Esophagus (tissue), 2 donors: Measurements from ENCODE around the gene BAD. TPM values are rescaled to one million over a fixed set of nuclear protein-coding genes. Genes with fewer than 3 reads are reported as not detected.

Source experiments
- H3K27ac ChIP-seq, 2 donors: one replicate each; pipeline ENCODE4 v1.5.1; 2013; ENCODE audit warnings: low read depth in 2 of 2, mild to moderate bottlenecking in 2 of 2, inconsistent platforms in 1 of 2, low read length in 1 of 2, moderate library complexity in 1 of 2
- H3K27me3 ChIP-seq, 2 donors: one replicate each; pipeline ENCODE4 v1.6.1; 2013; ENCODE audit warnings: low read length in 2 of 2, control low read depth in 1 of 2, mild to moderate bottlenecking in 1 of 2; ENCODE audit not compliant: insufficient read depth in 2 of 2, control insufficient read depth in 1 of 2
- H3K36me3 ChIP-seq, 2 donors: one replicate each; pipeline ENCODE4 v1.6.1; 2013; ENCODE audit warnings: low read length in 1 of 2; ENCODE audit not compliant: control insufficient read depth in 2 of 2, insufficient read depth in 2 of 2
- H3K4me1 ChIP-seq, 2 donors: one replicate each; pipeline ENCODE4 v1.6.1; 2013; ENCODE audit warnings: low read length in 1 of 2; ENCODE audit not compliant: control insufficient read depth in 2 of 2, insufficient read depth in 2 of 2
- H3K4me3 ChIP-seq, 2 donors: one replicate each; pipeline ENCODE4 v1.5.1; 2013; ENCODE audit warnings: low read length in 2 of 2, mild to moderate bottlenecking in 2 of 2, low read depth in 1 of 2, moderate library complexity in 1 of 2
- H3K9me3 ChIP-seq, 2 donors: one replicate each; pipeline ENCODE4 v1.6.1; 2013; ENCODE audit warnings: mild to moderate bottlenecking in 2 of 2, low read depth in 1 of 2, low read length in 1 of 2, moderate library complexity in 1 of 2; ENCODE audit not compliant: control insufficient read depth in 2 of 2, insufficient read depth in 1 of 2
- WGBS, 2 donors: extraction: QIAGEN DNeasy Blood & Tissue Kit; methylation state at CpG; one replicate each; pipeline ENCODE4 v1.1.7; 2013; 5-methylcytosine and 5-hydroxymethylcytosine counted together
- polyA plus RNA-seq, 2 donors: library from polyadenylated mRNA; stranded (reverse); fragments of 200-250 nt; gene quantifications; one replicate each; pipeline ENCODE4 v1.2.3, GENCODE V29; 2013
- donor health status: healthy with polysubstance abuse.
- donor health status: Bipolar disorder and iron deficiency.

BAD gene
- polyA plus RNA-seq, 2 donors = 57.4 to 64.8 TPM

DNA sequence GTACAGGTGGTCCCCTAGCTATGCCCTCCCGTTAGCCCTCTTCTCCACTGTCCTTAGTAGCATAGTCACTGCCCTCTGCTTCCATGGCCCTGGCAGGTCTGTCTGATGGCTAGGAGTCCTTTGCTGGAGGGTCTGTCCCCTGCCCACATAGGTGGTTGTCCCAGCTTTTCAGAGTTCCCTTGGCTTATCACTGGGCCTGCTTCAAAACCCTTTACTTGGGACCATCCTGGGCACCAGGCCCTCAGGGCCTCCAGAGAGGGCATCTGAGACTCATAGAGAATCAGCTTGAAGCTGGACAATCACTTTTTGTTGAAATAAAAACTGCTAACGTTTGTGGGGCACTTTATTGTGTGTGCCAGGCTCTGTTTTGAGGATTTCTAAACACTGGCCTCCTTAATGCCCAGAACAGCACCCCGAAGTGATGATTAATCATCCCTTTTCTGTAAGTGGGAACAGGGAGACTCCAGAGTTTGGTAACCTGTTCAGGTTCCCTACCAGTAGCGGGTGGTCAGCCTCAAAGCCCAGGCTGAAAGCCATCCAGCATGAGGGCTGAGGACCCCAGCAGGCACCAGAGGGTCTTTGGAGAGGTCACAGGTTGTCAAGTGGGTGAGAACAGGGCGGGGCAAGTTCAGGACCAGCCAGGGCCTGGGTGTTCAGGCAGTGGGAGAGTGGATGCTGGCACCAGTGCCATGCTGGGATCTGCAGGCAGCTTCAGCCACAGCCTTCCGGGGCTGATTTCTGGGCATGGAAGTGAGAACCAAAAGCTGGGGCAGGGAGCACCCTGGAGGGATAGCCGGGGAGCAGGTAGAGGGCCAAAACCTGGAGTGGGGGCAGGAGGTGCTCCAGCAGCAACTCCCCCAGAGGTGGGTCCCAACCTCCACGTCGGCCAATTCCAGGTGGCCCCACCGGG lies 6.1 kb upstream of the BAD start:
- no peak overlapping the region for H3K4me3 ChIP-seq
- H3K27ac ChIP-seq = no peak overlapping the region
- WGBS, 2 donors = 44 to 53% methylated on average over 8 to 10 of the region's 10 CpGs
- peaks cover 11 to 18% of the 10 kb centered on the region in 2 donors for H3K4me1 ChIP-seq
- peaks cover 0 to 21% of the 10 kb centered on the region in 2 donors for H3K27me3 ChIP-seq
- H3K36me3 ChIP-seq = peaks cover 0 to 2% of the 10 kb centered on the region in 2 donors
- no peaks in the 10 kb centered on the region for H3K9me3 ChIP-seq

DNA sequence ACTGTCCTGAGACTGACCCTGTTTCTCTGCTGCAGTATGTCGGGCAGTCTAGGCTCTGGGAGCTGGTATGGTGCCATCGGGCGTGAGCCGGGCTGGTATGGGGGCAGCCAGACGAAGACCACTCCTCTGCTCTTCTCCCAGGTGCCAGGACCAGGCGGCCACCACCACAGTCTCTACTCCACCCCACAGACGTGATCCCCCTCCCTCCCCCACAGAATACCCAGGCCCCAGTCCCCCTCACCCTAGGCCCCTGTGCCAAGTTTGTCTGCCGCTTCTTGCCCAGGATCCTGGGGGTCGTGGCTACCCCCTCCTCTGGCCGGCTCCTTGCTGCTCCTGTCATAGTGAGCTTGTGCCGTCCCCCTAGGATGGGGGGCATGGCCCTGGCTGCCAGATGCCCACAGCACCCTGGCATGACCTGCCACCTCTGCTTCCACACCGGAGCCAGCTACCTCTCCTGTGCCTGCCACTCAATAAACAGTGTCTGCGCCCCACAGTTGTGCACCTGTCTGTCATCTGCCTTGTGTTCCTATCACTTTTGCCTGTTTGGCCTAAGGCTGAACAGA lies 4.6 kb upstream of the BAD start:
- 90 to 91% methylated on average over 13 of the region's 13 CpGs for WGBS, 2 donors
- H3K4me3 ChIP-seq = no peak overlapping the region
- no peak overlapping the region for H3K27ac ChIP-seq
- H3K4me1 ChIP-seq = peaks cover 11 to 19% of the 10 kb centered on the region in 2 donors
- H3K27me3 ChIP-seq = peaks cover 0 to 21% of the 10 kb centered on the region in 2 donors
- H3K9me3 ChIP-seq = no peaks in the 10 kb centered on the region
- H3K36me3 ChIP-seq = peaks cover 0 to 2% of the 10 kb centered on the region in 2 donors

DNA sequence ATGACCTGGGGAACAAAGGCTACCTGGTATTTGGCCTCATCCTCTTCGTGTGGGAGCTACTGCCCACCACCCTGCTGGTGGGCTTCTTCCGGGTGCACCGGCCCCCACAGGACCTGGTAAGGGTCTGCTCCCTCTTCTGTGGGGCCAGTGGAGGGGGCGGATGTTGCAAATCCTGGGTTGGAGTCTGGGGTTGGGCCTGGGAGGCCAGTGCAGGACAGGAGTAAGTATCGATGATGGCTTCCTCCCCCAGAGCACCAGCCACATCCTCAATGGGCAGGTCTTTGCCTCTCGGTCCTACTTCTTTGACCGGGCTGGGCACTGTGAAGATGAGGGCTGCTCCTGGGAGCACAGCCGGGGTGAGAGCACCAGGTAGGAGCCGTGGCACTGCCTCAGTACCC lies 3.9 kb upstream of the BAD start:
- Histone ChIP-seq H3K9me3 (no peaks in the 10 kb centered on the region), H3K27me3 (peaks cover 0 to 21% of the 10 kb centered on the region in 2 donors), H3K4me1 (peaks cover 11 to 25% of the 10 kb centered on the region in 2 donors), H3K27ac (no peak overlapping the region), H3K4me3 (no peak overlapping the region), H3K36me3 (peaks cover 0 to 2% of the 10 kb centered on the region in 2 donors)
- WGBS, 2 donors = 91 to 92% methylated on average over 9 of the region's 9 CpGs

DNA sequence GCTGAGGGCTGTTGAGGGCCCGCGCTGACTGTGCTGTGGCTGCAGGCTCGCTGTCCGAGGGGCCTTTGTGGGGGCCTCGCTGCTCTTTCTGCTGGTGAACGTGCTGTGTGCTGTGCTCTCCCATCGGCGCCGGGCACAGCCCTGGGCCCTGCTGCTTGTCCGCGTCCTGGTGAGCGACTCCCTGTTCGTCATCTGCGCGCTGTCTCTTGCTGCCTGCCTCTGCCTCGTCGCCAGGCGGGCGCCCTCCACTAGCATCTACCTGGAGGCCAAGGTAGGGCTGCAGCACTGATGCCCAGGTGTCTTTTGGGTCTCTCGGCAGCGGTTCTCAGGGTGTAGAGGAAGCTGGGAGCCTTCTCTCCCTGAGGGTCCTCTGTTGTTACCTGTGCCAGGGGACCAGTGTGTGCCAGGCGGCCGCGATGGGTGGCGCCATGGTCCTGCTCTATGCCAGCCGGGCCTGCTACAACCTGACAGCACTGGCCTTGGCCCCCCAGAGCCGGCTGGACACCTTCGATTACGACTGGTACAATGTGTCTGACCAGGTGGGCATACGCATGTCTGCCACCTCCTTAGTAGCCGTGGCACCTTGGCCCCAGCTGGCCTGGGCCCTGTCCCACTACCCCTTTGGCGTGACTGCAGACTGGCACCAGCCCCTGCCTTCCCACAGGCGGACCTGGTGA lies 3.3 kb upstream of the BAD start:
- no peaks in the 10 kb centered on the region for H3K9me3 ChIP-seq
- peaks cover 0 to 17% of the 10 kb centered on the region in 2 donors for H3K27me3 ChIP-seq
- no peak overlapping the region for H3K4me3 ChIP-seq
- H3K36me3 ChIP-seq = peaks cover 0 to 2% of the 10 kb centered on the region in 2 donors
- peaks cover 11 to 28% of the 10 kb centered on the region in 2 donors for H3K4me1 ChIP-seq
- no peak overlapping the region for H3K27ac ChIP-seq
- 93 to 94% methylated on average over 33 of the region's 33 CpGs for whole genome bisulfite sequencing, 2 donors

GRCh38 chr11:64286801-64287159 lies 2.3 kb upstream of the BAD start:
- no peak overlapping the region for H3K27ac ChIP-seq
- WGBS, 2 donors = 82 to 84% methylated on average over 9 of the region's 9 CpGs
- no peaks in the 10 kb centered on the region for H3K9me3 ChIP-seq
- peaks cover 0 to 5% of the 10 kb centered on the region in 2 donors for H3K36me3 ChIP-seq
- peaks cover 0 to 7% of the 10 kb centered on the region in 2 donors for H3K27me3 ChIP-seq
- no peak overlapping the region for H3K4me3 ChIP-seq
- H3K4me1 ChIP-seq = peaks cover 9 to 26% of the 10 kb centered on the region in 2 donors

DNA sequence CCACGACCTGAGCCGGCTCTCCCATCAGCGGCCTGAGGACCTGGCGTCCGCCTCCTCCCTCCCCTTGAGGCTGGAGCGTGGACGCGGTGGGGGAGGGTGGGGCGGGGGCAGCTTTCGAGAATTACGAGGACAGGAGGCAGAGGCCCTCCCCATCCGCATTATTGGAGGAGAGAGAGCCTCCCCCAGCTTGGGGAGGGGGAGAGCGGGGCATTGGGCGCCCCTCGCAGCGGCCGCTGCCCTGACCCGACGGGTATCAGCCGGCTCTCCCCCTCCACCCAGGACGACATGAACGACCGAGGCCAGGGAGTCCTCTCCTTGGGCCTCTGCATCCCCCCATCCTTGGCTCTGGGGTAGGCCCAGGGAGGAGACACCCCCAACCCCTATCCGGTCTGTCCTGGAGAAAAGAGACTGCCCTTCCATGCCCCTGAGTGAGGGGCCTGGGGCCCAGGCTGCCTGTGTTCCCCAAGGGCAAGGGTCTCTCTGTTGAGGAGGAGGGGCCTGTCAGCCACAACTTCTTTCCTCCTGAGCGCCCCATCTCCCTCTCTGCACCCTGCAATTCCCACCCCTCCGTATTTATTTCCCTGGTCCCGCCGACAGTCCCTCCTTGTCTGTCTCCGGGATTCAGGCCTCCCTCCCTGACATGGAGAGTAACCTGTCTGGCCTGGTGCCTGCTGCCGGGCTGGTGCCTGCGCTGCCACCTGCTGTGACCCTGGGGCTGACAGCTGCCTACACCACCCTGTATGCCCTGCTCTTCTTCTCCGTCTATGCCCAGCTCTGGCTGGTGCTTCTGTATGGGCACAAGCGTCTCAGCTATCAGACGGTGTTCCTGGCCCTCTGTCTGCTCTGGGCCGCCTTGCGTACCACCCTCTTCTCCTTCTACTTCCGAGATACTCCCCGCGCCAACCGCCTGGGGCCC lies 1.7 kb upstream of the BAD start:
- WGBS, 2 donors = 21 to 29% methylated on average over 30 to 40 of the region's 40 CpGs
- H3K27ac ChIP-seq = peak overlapping the region; percentile 54 to 97
- H3K27me3 ChIP-seq = peaks cover 0 to 2% of the 10 kb centered on the region in 2 donors
- H3K4me1 ChIP-seq = peaks cover 6 to 24% of the 10 kb centered on the region in 2 donors
- peak overlapping the region; percentile 63 to 74 for H3K4me3 ChIP-seq
- no peaks in the 10 kb centered on the region for H3K9me3 ChIP-seq
- H3K36me3 ChIP-seq = peaks cover 0 to 5% of the 10 kb centered on the region in 2 donors

GRCh38 chr11:64284962-64285884 lies 758 bp upstream of the BAD start, which contains the start of gene GPR137:
TSS of gene GPR137 (plus strand) at chr11:64285848. CDS start at chr11:64286525, 677 bp downstream.
- Histone ChIP-seq H3K36me3 (peaks cover 0 to 5% of the 10 kb centered on the region in 2 donors), H3K4me3 (peak within 1 kb of the TSS; percentile 63 to 74), H3K9me3 (no peaks in the 10 kb centered on the region), H3K4me1 (peaks cover 6 to 24% of the 10 kb centered on the region in 2 donors), H3K27ac (peak within 1 kb of the TSS; percentile 95 to 97), H3K27me3 (no peaks in the 10 kb centered on the region)
- 0 to 1% methylated on average over 83 to 102 of the region's 102 CpGs for WGBS, 2 donors

DNA sequence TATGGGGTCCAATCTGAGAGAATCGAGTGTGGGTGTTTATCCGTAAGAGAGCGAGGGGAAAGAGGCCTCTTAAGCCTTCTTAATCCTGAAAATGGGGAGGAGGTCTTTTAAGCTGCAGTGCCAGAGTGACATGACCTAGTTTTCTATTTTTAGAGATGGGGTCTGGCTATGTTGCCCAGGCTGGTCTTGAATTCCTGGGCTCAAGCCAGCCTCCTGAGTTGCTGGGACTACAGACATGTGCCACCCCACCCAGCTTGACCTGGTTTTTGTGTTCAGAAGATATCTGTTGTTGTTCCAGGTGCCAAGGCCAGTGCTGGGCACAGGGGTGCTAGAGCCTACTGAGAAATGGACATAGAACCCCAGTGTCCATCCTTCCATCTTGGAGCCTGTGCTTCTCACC lies 1.4 kb downstream of the BAD start:
- H3K27ac ChIP-seq = peak overlapping the region in 1 of 2 donors; percentile 72
- H3K36me3 ChIP-seq = peaks cover 0 to 10% of the 10 kb centered on the region in 2 donors
- no peaks in the 10 kb centered on the region for H3K9me3 ChIP-seq
- WGBS, 2 donors = 82 to 83% methylated on average over 3 of the region's 3 CpGs
- H3K4me3 ChIP-seq = peak overlapping the region in 1 of 2 donors; percentile 24
- H3K4me1 ChIP-seq = peaks cover 6 to 24% of the 10 kb centered on the region in 2 donors
- H3K27me3 ChIP-seq = no peaks in the 10 kb centered on the region
